Measurements from ENCODE around the gene OTOP2.

GRCh38 chr17:74954115-74954514, 30.0 kb downstream of the OTOP2 start:
- TF ChIP-seq CTCF (IDR thresholded peaks at IDR 0.05; ENCODE audit: insufficient read depth, low read length) = no peak
- no peak for TF ChIP-seq REST (IDR thresholded peaks at IDR 0.05; ENCODE audit: insufficient replicate concordance, low read depth)
- TF ChIP-seq POLR2AphosphoS5 (IDR thresholded peaks at IDR 0.05; ENCODE audit: low read depth) = no peak
- TF ChIP-seq GABPA (IDR thresholded peaks at IDR 0.05; ENCODE audit: low read depth) = no peak
